Left ventricle myocardium inferior (tissue), 1 donor: ENCODE measurements around the gene CACNG5. TPM values are rescaled to one million over a fixed set of nuclear protein-coding genes. Genes with fewer than 3 reads are reported as not detected.

ENCODE experiments used
- DNase-seq: peaks from one replicate; pipeline ENCODE4 v3.0.0-alpha.2; 2020
- H3K27ac ChIP-seq: fragments of 200-600 bp; replicated peaks from 2 replicates; pipeline ENCODE4 v1.8.0; 2021
- H3K27me3 ChIP-seq: fragments of 200-600 bp; 2 replicates; pipeline ENCODE4 v1.8.0; 2021; ENCODE audit warnings: low read depth
- H3K36me3 ChIP-seq: fragments of 200-600 bp; 2 replicates; pipeline ENCODE4 v1.8.0; 2021
- H3K4me1 ChIP-seq: fragments of 200-600 bp; 2 replicates; pipeline ENCODE4 v1.8.0; 2021
- H3K4me3 ChIP-seq: fragments of 200-600 bp; 2 replicates; pipeline ENCODE4 v1.8.0; 2021; ENCODE audit warnings: mild to moderate bottlenecking, moderate library complexity
- H3K9me3 ChIP-seq: fragments of 200-600 bp; replicated peaks from 2 replicates; pipeline ENCODE4 v1.8.0; 2021
- CTCF ChIP-seq: fragments of 200-600 bp; IDR thresholded peaks from 2 replicates; pipeline ENCODE4 v1.8.0; 2021; ENCODE audit warnings: antibody characterized with exemption, mild to moderate bottlenecking, borderline replicate concordance
- intact Hi-C: fragments of 100-400 bp; cut with micrococcal nuclease; formaldehyde crosslinking; loops from one replicate; pipeline ENCODE4 v1.11.0; 2022
- total RNA-seq: library from RNA; stranded (reverse); fragmentation: NEBNext Ultra II Directional; extraction: Animal tissue kit (Norgen Biotek cat#: 25700); gene quantifications from one replicate; pipeline ENCODE4 v1.2.1, GENCODE V29; 2021
- donor health status: DM: no; HTN: yes; CAD: no; lungs with severe emphysema.

CACNG5 gene
- total RNA-seq, 1 donor from 2014 or later, result not detected

- DNase-seq, result no peak
- peaks cover 99% of the 10 kb centered on the region for H3K27me3 ChIP-seq
- intact Hi-C loops, result no loop called here
Measured at GRCh38 chr17:66836063-66837005, 1.4 kb downstream of the CACNG5 start.

GRCh38 chr17:66837226-66837625 is 2.3 kb downstream of the CACNG5 start:
- Histone ChIP-seq H3K36me3 (no peaks in the 10 kb centered on the region), H3K4me3 (no peak overlapping the region), H3K27ac (no peak overlapping the region), H3K9me3 (no peaks in the 10 kb centered on the region), H3K27me3 (peaks cover 94% of the 10 kb centered on the region), H3K4me1 (no peaks in the 10 kb centered on the region)
- intact Hi-C loops, result no loop called here
- DNase-seq, result no peak
- TF ChIP-seq CTCF, result no peak

More at GRCh38 chr17:66836063-66837005, 1.4 kb downstream of the CACNG5 start:
- no peak overlapping the region for H3K27ac ChIP-seq
- no peaks in the 10 kb centered on the region for H3K36me3 ChIP-seq
- no peaks in the 10 kb centered on the region for H3K4me1 ChIP-seq
- no peak overlapping the region for H3K4me3 ChIP-seq
- H3K9me3 ChIP-seq, result no peaks in the 10 kb centered on the region
- no peak for TF ChIP-seq CTCF

GRCh38 chr17:66837885-66838665 is 3.2 kb downstream of the CACNG5 start:
- TF ChIP-seq CTCF, result no peak
- H3K36me3 ChIP-seq, result no peaks in the 10 kb centered on the region
- H3K27ac ChIP-seq, result no peak overlapping the region
- no peak for DNase-seq
- H3K4me1 ChIP-seq, result no peaks in the 10 kb centered on the region
- intact Hi-C loops, result no loop called here
- peaks cover 87% of the 10 kb centered on the region for H3K27me3 ChIP-seq
- no peaks in the 10 kb centered on the region for H3K9me3 ChIP-seq
- H3K4me3 ChIP-seq, result no peak overlapping the region

- H3K27ac ChIP-seq, result no peak overlapping the region
- H3K4me1 ChIP-seq, result no peaks in the 10 kb centered on the region
- H3K36me3 ChIP-seq, result no peaks in the 10 kb centered on the region
- H3K27me3 ChIP-seq, result peaks cover 72% of the 10 kb centered on the region
- no peak overlapping the region for H3K4me3 ChIP-seq
- DNase-seq, result no peak
- TF ChIP-seq CTCF, result no peak
- intact Hi-C loops, result no loop called here
- H3K9me3 ChIP-seq, result no peaks in the 10 kb centered on the region
Measured at GRCh38 chr17:66839616-66840015, 4.7 kb downstream of the CACNG5 start.

GRCh38 chr17:66840061-66840460 is 5.1 kb downstream of the CACNG5 start:
- Histone ChIP-seq H3K9me3 (no peaks in the 10 kb centered on the region), H3K4me1 (no peaks in the 10 kb centered on the region), H3K27me3 (peaks cover 67% of the 10 kb centered on the region), H3K4me3 (no peak overlapping the region), H3K27ac (no peak overlapping the region), H3K36me3 (no peaks in the 10 kb centered on the region)
- intact Hi-C loops, result no loop called here
- no peak for TF ChIP-seq CTCF
- no peak for DNase-seq
